BE2C (cell line): ENCODE measurements around the gene SLC22A12.

Experiments
- DNase-seq: peaks from one replicate; pipeline ENCODE4 v3.0.0-alpha.2; 2020
- H3K27me3 ChIP-seq: fragments of 250-450 bp; sonication (Bioruptor Pico); 2 replicates; pipeline ENCODE4 v1.5.1; 2020; ENCODE audit warnings: mild to moderate bottlenecking
- H3K36me3 ChIP-seq: fragments of 250-450 bp; sonication (Bioruptor Pico); 2 replicates; pipeline ENCODE4 v1.5.1; 2020; ENCODE audit warnings: mild to moderate bottlenecking
- H3K4me1 ChIP-seq: fragments of 250-450 bp; sonication (Bioruptor Pico); 2 replicates; pipeline ENCODE4 v1.5.1; 2020
- H3K4me3 ChIP-seq: 2 replicates; pipeline ENCODE4 v1.5.1; 2011; ENCODE audit warnings: low read depth, low read length
- H3K9me3 ChIP-seq: fragments of 250-450 bp; sonication (Bioruptor Pico); 2 replicates; pipeline ENCODE4 v1.5.1; 2020
- TF ChIP-seq, protein P1 (sequence below): IDR thresholded peaks from 2 replicates; pipeline ENCODE4 v1.5.1; 2012; ENCODE audit warnings: mild to moderate bottlenecking, low read depth, low read length

Gene SLC22A12

DNA sequence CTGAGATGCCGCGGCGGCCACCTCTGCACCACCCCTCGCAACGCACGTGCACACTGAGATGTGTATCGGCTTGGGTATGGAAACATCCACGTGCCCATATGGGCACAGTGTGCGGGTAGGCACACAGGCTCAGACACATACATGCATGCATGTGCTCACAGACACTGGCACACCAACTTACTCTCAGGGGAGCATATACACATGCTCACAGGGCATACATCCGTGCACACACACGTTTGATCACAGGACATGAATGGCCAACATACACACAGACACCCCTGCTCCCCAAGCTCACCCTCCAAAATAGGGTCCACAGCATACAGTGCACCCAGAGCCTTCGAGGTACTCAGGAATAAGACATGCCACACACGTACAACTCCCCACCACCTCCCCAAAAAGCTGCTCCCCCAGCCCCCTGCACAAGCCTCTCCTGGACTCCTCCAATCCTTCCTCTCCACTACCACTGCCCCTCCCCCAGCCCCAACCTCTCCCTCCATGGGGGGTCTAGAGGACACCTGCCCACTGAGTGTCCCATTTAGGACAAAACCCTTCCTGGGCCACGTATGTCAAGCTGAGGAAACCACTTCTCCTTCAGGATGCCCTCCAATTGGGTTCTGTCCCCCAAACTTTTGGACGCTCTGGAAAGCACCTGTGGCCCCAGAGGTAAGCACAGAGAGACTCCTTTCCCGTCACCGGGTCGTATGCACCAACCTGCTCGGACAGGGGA is 53.1 kb downstream of the SLC22A12 start:
- DNase-seq: no peak
- Histone ChIP-seq H3K4me3 (no peak overlapping the region), H3K36me3 (no peaks in the 10 kb centered on the region), H3K9me3 (no peaks in the 10 kb centered on the region), H3K4me1 (no peaks in the 10 kb centered on the region), H3K27me3 (peaks cover 25% of the 10 kb centered on the region)
- TF ChIP-seq, protein P1, sequence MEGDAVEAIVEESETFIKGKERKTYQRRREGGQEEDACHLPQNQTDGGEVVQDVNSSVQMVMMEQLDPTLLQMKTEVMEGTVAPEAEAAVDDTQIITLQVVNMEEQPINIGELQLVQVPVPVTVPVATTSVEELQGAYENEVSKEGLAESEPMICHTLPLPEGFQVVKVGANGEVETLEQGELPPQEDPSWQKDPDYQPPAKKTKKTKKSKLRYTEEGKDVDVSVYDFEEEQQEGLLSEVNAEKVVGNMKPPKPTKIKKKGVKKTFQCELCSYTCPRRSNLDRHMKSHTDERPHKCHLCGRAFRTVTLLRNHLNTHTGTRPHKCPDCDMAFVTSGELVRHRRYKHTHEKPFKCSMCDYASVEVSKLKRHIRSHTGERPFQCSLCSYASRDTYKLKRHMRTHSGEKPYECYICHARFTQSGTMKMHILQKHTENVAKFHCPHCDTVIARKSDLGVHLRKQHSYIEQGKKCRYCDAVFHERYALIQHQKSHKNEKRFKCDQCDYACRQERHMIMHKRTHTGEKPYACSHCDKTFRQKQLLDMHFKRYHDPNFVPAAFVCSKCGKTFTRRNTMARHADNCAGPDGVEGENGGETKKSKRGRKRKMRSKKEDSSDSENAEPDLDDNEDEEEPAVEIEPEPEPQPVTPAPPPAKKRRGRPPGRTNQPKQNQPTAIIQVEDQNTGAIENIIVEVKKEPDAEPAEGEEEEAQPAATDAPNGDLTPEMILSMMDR: no peak

DNA sequence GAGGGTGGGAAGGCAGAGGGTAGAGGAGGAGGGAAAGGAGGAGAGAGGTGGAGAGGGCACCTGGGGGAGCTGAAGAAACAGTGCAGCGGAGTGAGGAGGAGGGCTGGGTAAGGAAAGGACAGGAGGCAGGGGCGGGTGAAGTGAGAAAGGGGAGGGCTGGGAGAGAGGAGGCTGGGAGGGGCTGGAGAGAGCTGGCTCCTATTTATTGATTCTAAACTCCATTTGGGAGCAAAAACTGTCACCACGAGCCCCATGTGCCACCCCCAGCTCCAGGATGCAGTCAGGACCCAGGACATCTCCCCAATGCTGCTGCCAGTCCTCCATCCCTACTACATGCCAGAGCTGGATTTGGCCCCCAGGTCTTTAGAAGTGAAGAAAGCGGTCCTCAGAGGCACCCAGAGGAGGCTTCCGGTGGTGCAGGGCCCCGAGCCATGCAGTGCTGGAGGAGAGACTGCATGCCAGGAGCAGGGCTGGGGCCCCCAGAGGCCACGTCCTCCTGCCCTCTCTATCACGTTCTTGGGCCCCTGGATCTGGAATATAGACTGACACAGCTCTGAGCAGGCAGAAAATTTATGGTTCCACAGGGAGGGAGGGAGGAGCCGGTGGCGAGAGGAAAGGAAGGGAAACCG is 53.7 kb downstream of the SLC22A12 start:
- no peaks in the 10 kb centered on the region for H3K4me1 ChIP-seq

DNA sequence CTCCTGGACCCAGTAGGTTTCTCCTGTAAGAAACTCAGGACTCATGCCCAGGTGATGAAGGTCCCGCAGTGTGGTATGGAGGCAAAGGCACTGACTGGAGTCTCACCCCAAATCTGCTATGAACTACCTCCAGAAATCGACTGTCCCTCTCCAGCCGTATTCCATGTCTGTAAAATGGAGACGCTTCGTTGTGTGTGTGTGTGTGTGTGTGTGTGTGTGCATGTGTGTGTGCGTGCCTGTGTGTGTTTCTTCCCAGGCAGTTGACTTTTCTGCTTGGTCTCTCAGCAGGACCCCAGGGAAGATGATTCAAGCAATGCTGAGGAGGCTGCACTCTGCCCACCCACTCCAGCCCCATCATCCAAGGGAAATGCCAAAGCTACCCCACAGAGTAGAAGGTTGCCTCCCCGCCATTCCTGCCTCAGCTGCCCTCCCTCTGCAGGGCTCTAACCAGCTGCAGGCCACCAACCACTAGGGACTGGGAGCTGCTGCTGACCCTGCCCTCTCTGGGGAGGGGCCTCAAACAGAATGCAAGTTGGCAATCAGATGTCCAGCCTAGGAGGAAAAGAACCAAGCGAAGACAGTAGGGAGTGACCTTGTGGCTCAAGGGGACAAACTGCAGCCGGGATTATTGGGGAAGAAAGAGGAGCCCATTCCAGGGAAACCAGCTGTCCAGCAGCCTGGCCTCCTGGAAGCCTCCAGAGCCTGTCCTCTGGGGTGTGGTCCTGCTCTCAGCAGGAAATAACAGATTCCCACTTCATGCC is 56.2 kb downstream of the SLC22A12 start:
- peaks cover 8% of the 10 kb centered on the region for H3K27me3 ChIP-seq
- DNase-seq: no peak
- TF ChIP-seq, protein P1: no peak
- no peaks in the 10 kb centered on the region for H3K36me3 ChIP-seq
- no peaks in the 10 kb centered on the region for H3K9me3 ChIP-seq
- H3K4me3 ChIP-seq: no peak overlapping the region
- H3K4me1 ChIP-seq: no peaks in the 10 kb centered on the region

More for the DNA sequence above, 53.7 kb downstream of the SLC22A12 start:
- DNase-seq: peak; percentile 14
- no peaks in the 10 kb centered on the region for H3K9me3 ChIP-seq
- H3K4me3 ChIP-seq: no peak overlapping the region
- H3K36me3 ChIP-seq: no peaks in the 10 kb centered on the region
- peaks cover 25% of the 10 kb centered on the region for H3K27me3 ChIP-seq
- TF ChIP-seq, protein P1: 0 out of 2 replicates have a peak, but pooled peaks have one; percentile 9

DNA sequence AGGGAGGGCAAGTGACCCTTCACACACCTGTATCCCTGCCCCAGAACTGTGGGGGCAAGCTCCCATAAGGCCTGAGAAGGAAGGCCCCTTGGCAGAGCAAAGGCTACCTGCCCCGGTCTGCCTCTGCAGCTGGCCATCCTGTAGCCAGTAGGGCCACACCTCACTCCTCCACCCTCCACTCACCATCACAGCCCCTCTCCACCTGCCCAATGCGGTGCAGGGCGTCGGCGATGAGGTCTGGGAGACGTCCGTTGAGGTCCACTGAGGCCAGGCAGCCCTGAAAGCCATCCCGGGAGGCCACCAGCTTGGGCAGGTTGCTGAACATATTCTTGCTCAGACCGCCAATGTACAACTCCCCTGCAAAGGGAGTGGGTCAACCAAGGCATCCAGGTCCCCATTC is 57.5 kb downstream of the SLC22A12 start:
- TF ChIP-seq, protein P1: no peak

DNA sequence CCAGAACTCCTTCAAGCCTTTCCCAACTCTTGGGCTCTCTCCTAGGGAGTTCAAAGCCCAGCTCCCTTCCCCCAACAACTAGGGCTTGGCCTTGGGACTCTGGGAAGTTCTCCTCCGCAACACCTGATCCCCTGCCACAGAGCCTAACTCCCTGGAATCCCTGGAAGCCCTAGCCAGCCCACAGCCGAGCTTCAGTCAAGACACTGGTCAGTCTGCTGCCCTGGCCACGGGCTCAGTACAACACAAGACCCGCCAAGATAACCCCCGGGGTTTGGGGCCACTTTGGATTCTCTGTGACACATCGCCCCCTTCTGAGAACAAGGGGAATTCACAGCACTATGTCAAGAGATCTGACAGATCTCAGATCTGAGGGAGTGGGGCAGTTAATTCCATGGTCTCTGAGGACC is 58.3 kb downstream of the SLC22A12 start:
- no peaks in the 10 kb centered on the region for H3K9me3 ChIP-seq
- DNase-seq: peak; percentile 15
- no peaks in the 10 kb centered on the region for H3K4me1 ChIP-seq
- no peak overlapping the region for H3K4me3 ChIP-seq
- no peaks in the 10 kb centered on the region for H3K27me3 ChIP-seq
- TF ChIP-seq, protein P1: peak; percentile 62
- no peaks in the 10 kb centered on the region for H3K36me3 ChIP-seq

More for the DNA sequence above, 57.5 kb downstream of the SLC22A12 start:
- Histone ChIP-seq H3K27me3 (no peaks in the 10 kb centered on the region), H3K4me3 (no peak overlapping the region), H3K4me1 (no peaks in the 10 kb centered on the region), H3K9me3 (no peaks in the 10 kb centered on the region), H3K36me3 (no peaks in the 10 kb centered on the region)
- DNase-seq: no peak
